GM12874 (cell line): ENCODE data around the gene IGF1R.

Experiments
- CTCF ChIP-seq: IDR thresholded peaks from 2 replicates; pipeline ENCODE4 v1.5.1; 2011; ENCODE audit warnings: low read depth, mild to moderate bottlenecking, control low read depth, low read length, moderate library complexity; ENCODE audit not compliant: insufficient read depth

IGF1R gene

DNA sequence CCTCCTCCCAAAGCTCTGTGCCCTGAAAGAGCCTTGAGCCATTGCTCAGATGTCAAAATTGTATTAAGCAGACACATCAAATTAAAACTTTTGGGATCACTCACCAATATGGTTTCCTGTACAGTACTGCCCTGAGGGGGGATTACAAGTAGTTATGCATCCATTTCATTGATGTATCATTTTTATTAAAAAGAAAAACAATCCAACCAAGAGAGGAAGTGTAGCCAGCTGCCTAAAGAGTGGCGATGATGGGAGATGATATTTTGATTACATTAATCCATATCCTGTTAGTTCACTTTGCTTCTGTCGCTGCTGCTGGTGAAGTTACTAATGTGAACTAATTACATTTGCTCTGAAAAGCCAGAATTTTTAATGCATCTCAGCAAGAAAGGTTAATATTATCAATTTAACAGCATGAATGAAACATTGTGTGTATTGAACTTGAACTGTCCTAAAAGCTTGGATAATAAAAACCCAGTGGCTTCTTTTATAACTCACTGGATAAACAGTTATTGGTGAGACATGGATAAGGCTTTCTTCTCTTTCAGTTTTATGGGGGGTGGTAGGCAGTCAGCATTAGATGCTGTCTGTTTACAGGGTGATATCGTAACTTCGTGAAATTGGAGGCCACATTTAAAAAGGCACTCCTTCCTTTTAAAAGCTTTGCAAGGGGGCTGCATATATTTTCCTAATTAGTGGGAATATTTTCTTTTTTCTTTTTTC is 87.7 kb downstream of the IGF1R start:
- no peak for TF ChIP-seq CTCF

DNA sequence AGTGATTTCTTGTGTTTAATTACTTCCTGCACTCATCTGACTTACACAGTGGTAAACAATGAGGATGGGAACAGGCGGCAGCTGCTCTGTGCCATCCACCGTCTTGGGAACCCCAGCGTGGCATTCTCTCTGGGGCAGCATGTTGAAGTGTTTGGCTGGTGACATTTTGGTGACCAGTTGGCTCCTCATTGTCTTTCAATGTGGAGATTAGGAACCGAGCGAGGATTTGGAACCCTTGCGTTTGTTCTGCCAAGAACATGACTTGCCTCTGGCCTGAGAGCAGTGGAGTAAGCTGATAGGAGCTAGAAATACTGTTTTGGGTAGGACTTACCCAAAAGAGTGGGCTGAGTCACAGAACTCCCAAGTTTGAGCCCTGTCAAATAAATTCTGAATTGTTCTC is 88.8 kb downstream of the IGF1R start:
- no peak for TF ChIP-seq CTCF

GRCh38 chr15:98737721-98738120 is 89.4 kb downstream of the IGF1R start:
- TF ChIP-seq CTCF, result no peak

DNA sequence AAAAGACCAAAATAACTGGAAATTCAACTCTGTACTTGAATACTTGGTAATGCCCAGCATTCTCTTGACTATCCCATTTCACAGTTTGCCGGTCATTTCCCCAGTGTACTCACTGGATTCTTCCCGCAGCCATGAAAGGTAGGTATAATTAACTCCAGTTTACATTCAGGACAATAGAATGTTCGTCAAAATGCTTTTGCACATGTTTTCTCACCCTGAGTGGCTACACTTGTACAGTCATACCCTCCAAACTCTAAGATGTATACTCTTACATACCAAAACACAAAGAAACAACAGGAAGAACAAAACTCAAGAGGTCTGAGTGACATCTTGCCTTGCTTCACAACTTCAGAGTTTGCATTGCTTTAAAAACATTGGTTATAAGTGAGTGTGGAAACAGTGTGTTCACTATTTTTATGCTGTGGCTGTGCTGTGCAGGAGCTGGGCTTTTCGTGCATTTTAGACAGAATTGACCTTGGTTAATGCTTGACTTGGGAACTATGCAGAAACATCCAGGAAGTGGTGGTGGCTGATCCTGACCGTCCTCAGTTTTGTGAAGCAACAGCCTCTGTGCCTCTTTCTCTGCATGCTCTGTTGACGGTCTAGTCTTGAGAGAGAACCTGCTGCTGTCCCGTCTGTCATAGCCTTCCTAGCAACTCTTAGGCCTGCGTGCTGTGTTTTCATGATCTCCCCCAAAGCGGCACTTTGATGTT is 90.5 kb downstream of the IGF1R start:
- no peak for TF ChIP-seq CTCF

GRCh38 chr15:98740295-98740694 is 92.0 kb downstream of the IGF1R start:
- TF ChIP-seq CTCF, result no peak

- TF ChIP-seq CTCF, result no peak
These were observed 92.6 kb downstream of the IGF1R start for GRCh38 chr15:98740963-98741362.

GRCh38 chr15:98743177-98743576 is 94.8 kb downstream of the IGF1R start:
- TF ChIP-seq CTCF, result no peak
